DMS153 treated with DMSO at 0.1 percent for 48 hours (cell line): ENCODE results near the gene GM2A.
"Not testable (repeated sequence)": the region's sequence is repeated elsewhere in the genome, so short reads cannot be mapped to it uniquely, and the experiment has no call there.

ENCODE experiments used
- DNase-seq: peaks from one replicate; lab custom pipeline; 2025; ENCODE audit not compliant: unreplicated experiment; lab: John Stamatoyannopoulos, UW

The GM2A gene

GRCh38 chr5:151227918-151228447 is 25.0 kb upstream of the GM2A start:
- DNase-seq, result no peak

- no peak for DNase-seq
Measured at GRCh38 chr5:151228986-151229385, 24.0 kb upstream of the GM2A start.

GRCh38 chr5:151230048-151230680 is 22.8 kb upstream of the GM2A start:
- no peak for DNase-seq

GRCh38 chr5:151231359-151231758 is 21.6 kb upstream of the GM2A start:
- DNase-seq, result no peak

GRCh38 chr5:151233616-151234085 is 19.3 kb upstream of the GM2A start:
- DNase-seq, result no peak

- no peak for DNase-seq
Measured at GRCh38 chr5:151234476-151235238, 18.3 kb upstream of the GM2A start.

GRCh38 chr5:151235239-151235571 is 17.8 kb upstream of the GM2A start:
- DNase-seq, result not testable (repeated sequence)

- no peak for DNase-seq
Measured at GRCh38 chr5:151236888-151237287, 16.1 kb upstream of the GM2A start.

- DNase-seq, result no peak
Measured at GRCh38 chr5:151237685-151238084, 15.3 kb upstream of the GM2A start.

- no peak for DNase-seq
Measured at GRCh38 chr5:151238303-151238741, 14.7 kb upstream of the GM2A start.

GRCh38 chr5:151239237-151239861 is 13.6 kb upstream of the GM2A start:
- DNase-seq, result no peak

- DNase-seq, result not testable (repeated sequence)
Measured at GRCh38 chr5:151240268-151240835, 12.6 kb upstream of the GM2A start.

GRCh38 chr5:151240924-151241635 is 11.9 kb upstream of the GM2A start:
- DNase-seq, result no peak

- no peak for DNase-seq
Measured at GRCh38 chr5:151243127-151243526, 9.9 kb upstream of the GM2A start.

- no peak for DNase-seq
Measured at GRCh38 chr5:151243564-151243963, 9.4 kb upstream of the GM2A start.

GRCh38 chr5:151244206-151244605 is 8.8 kb upstream of the GM2A start:
- no peak for DNase-seq

GRCh38 chr5:151245680-151246219 is 7.2 kb upstream of the GM2A start:
- DNase-seq, result no peak

- no peak for DNase-seq
Measured at GRCh38 chr5:151248651-151249050, 4.3 kb upstream of the GM2A start.

GRCh38 chr5:151249281-151249680 is 3.7 kb upstream of the GM2A start:
- no peak for DNase-seq

GRCh38 chr5:151250346-151251000 is 2.5 kb upstream of the GM2A start:
- DNase-seq, result no peak
